ENCODE results near the gene LCORL. TPM values are rescaled to one million over a fixed set of nuclear protein-coding genes. Genes with fewer than 3 reads are reported as not detected.

Gene LCORL
- total RNA-seq (2011; cell fraction: chromatin; rRNA removed; ENCODE audit: low replicate concordance) = 18.2 and 43.1 TPM in 2 replicates
- total RNA-seq (2011; cell fraction: nucleolus; rRNA removed) = 4.5 and 5.5 TPM in 2 replicates
- total RNA-seq (2011; cell fraction: nucleoplasm; rRNA removed) = 10.4 and 18.3 TPM in 2 replicates
- total RNA-seq (2014; rRNA removed) = 7.9 and 18.2 TPM in 2 replicates
- total RNA-seq (2014; rRNA removed; fragmentation: Illumina TruSeq; extraction: Trizol) = 17.9 and 20.9 TPM in 2 replicates
- 17.0 and 17.9 TPM in 2 replicates for total RNA-seq (2015; rRNA removed; fragmentation: Illumina TruSeq; extraction: Trizol)
- total RNA-seq (2021) = 20.3 and 24.5 TPM in 2 replicates
- 16.8 and 17.4 TPM in 2 replicates for polyA plus RNA-seq (2011; rRNA removed)
- 2.1 and 3.5 TPM in 2 replicates for polyA plus RNA-seq (2011; cell fraction: cytosol; rRNA removed)
- polyA plus RNA-seq (2011; cell fraction: nucleus; rRNA removed) = 8.4 and 13.0 TPM in 2 replicates
- polyA plus RNA-seq (2012) = 8.6 and 11.3 TPM in 2 replicates
- polyA plus RNA-seq (2014; fragmentation: Illumina TruSeq; extraction: Trizol) = 9.2 and 11.1 TPM in 2 replicates
- 1 to 10 TPM; 3.1 to 4.3 TPM for polyA plus RNA-seq (2014; fragmentation: Nextera tagmentation; extraction: Ambion mirVana)
- polyA plus RNA-seq (2014; rRNA removed) = 7.5 and 7.7 TPM in 2 replicates
- polyA minus RNA-seq (2011; rRNA and poly(A)+ RNA removed) = 24.2 and 32.0 TPM in 2 replicates
- polyA minus RNA-seq (2011; cell fraction: cytosol; rRNA and poly(A)+ RNA removed) = 5.1 and 8.8 TPM in 2 replicates
- 22.3 and 51.0 TPM in 2 replicates for polyA minus RNA-seq (2011; cell fraction: nucleus; rRNA and poly(A)+ RNA removed)
- Bru-seq, nascent RNA = percentile 81 among the genes with signal in this experiment
- BruChase-seq, experiment 1, labeled RNA remaining after a 2-hour chase = percentile 84 among the genes with signal in this experiment
- percentile 81 among the genes with signal in this experiment for BruChase-seq, experiment 2, labeled RNA remaining after a 6-hour chase
- long read RNA-seq, experiment 1, full-length matches to known transcripts = 20 of 51 reads
- long read RNA-seq, experiment 1, partial matches to known transcripts = 4 of 51 reads
- long read RNA-seq, experiment 1, other reads (novel, unspliced or antisense) = 27 of 51 reads
- long read RNA-seq, experiment 2, full-length matches to known transcripts = 1 of 10 reads
- long read RNA-seq, experiment 2, partial matches to known transcripts = 3 of 10 reads
- long read RNA-seq, experiment 2, other reads (novel, unspliced or antisense) = 6 of 10 reads
- long read RNA-seq, experiment 3, full-length matches to known transcripts = 3 of 8 reads
- long read RNA-seq, experiment 3, partial matches to known transcripts = 1 of 8 reads
- long read RNA-seq, experiment 3, other reads (novel, unspliced or antisense) = 4 of 8 reads

- H3K9me1 ChIP-seq (ENCODE audit: control insufficient read depth, insufficient read depth, low read length) = no peaks in the 10 kb centered on the region
- H3K4me3 ChIP-seq = peak within 1 kb of the TSS; percentile 94
- intact Hi-C loops (cut with micrococcal nuclease) (loop anchor here (2.0 to 10.0 kb wide), 2 partner anchors 211 to 477 kb away; partner anchors contain the start of genes DCAF16 and NCAPG), in situ Hi-C loops (cut with MboI) (no loop called here)
- peak within 1 kb of the TSS; percentile 97 for H3K4me2 ChIP-seq (ENCODE audit: insufficient read depth, low read length)
- peak; percentile 88 for ATAC-seq
- no peaks in the 10 kb centered on the region for H3K9me3 ChIP-seq (replicated peaks; ENCODE audit: control insufficient read depth, insufficient read depth, low read depth, low read length)
- H3K9ac ChIP-seq (ENCODE audit: insufficient read depth in 1 of 2, low read depth in 2 of 2, low read length in 2 of 2) = peak within 1 kb of the TSS; percentile 85 to 96
- under 1% methylated on average over 38 of the region's 71 CpGs for WGBS (ENCODE audit: insufficient coverage, low coverage, missing lambda C conversion rate)
- peak; percentile 95 for FAIRE-seq
- peaks cover 7% of the 10 kb centered on the region for H4K20me1 ChIP-seq (replicated peaks; ENCODE audit: control insufficient read depth, insufficient read depth, low read length)
- H3K27ac ChIP-seq (ENCODE audit: extremely low read depth, low read depth, low read length) = peak within 1 kb of the TSS; percentile 95
- DNase-seq (ENCODE audit: extremely low read depth in 1 of 4, low spot score in 3 of 4) = peak; percentile 93 to 97 (median 94)
- no TSS peak for BruUV-seq (replicated peaks)
- H3K79me2 ChIP-seq (ENCODE audit: control insufficient read depth, insufficient read depth, low read length) = peaks cover 43% of the 10 kb centered on the region
- POLR2A ChIA-PET = interaction anchor here (1.0 kb wide), 1 partner anchor 10 kb away, joined by 5 read pairs; no protein-coding TSS in a partner anchor
- peak within 1 kb of the TSS; percentile 99 for H2AFZ ChIP-seq (ENCODE audit: low read depth, low read length)
- no peaks in the 10 kb centered on the region for H3K27me3 ChIP-seq (ENCODE audit: control insufficient read depth in 2 of 2, insufficient read depth in 2 of 2, low read length in 2 of 2)
- no peaks in the 10 kb centered on the region; a peak in 1 of 5 replicates for H3K4me1 ChIP-seq (replicated peaks in 1 of 2; ENCODE audit: control insufficient read depth in 2 of 2, insufficient read depth in 2 of 2, low read length in 2 of 2)
- CTCF ChIA-PET (ENCODE audit: low intra/inter-chr PET ratio) = no interaction called here
- no peaks in the 10 kb centered on the region for H3K36me3 ChIP-seq (ENCODE audit: control insufficient read depth, insufficient read depth, low read length)
- peak; percentile 66; the same call in 1 of the 2 replicates for TF ChIP-seq MITF (IDR thresholded peaks at IDR 0.05)
- peak; percentile 63; the same call in 1 of the 2 replicates for TF ChIP-seq SMARCC2 (IDR thresholded peaks at IDR 0.05; ENCODE audit: low read depth)
- peak; percentile 69 for TF ChIP-seq ZNF24 (IDR thresholded peaks at IDR 0.05)
- TF ChIP-seq TEAD4 (IDR thresholded peaks at IDR 0.05; ENCODE audit: low read length) = peak; percentile 64; the same call in 1 of the 2 replicates
- TF ChIP-seq TEAD4 (CRISPR knock-in tag; IDR thresholded peaks at IDR 0.05; ENCODE audit: borderline replicate concordance) = no peak
- TF ChIP-seq TAF9B (IDR thresholded peaks at IDR 0.05; ENCODE audit: partially characterized antibody) = peak; percentile 67
- 0 out of 2 replicates have a peak, but pooled peaks have one; percentile 34 for TF ChIP-seq KLF13 (tag; IDR thresholded peaks at IDR 0.05; ENCODE audit: borderline replicate concordance, low read depth)
- peak; percentile 71; the same call in 1 of the 2 replicates for TF ChIP-seq MTA1 (IDR thresholded peaks at IDR 0.05; ENCODE audit: borderline replicate concordance)
- peak; percentile 87 for TF ChIP-seq ZBTB7A (IDR thresholded peaks at IDR 0.05; ENCODE audit: borderline replicate concordance, control insufficient read depth, low read depth, low read length)
- peak in 1 of 2 experiments; percentile 40; a peak in 1 of 4 replicates for TF ChIP-seq KDM1A (IDR thresholded peaks at IDR 0.05)
- peak; percentile 92 for TF ChIP-seq EP400 (IDR thresholded peaks at IDR 0.05)
- TF ChIP-seq CXXC5 (CRISPR knock-in tag; IDR thresholded peaks at IDR 0.05) = peak; percentile 86
- peak; percentile 84 for TF ChIP-seq ZNF444 (CRISPR knock-in tag; IDR thresholded peaks at IDR 0.05)
- TF ChIP-seq EGR1 (conservative IDR thresholded peaks at IDR 0.05) = peak; percentile 69
- peak; percentile 72 for TF ChIP-seq ELF1 (tag; IDR thresholded peaks at IDR 0.05)
- peak; percentile 70 for TF ChIP-seq BCOR (IDR thresholded peaks at IDR 0.05)
- peak; percentile 12; the same call in 1 of the 2 replicates for TF ChIP-seq RAD51 (IDR thresholded peaks at IDR 0.05; ENCODE audit: borderline replicate concordance, low read depth)
Measured at GRCh38 chr4:18021720-18022571, at the start of gene LCORL. LCORL (minus strand) TSS chr4:18021755; CDS start chr4:18021751, 4 bp downstream.

Measured in K562 (cell line).